ENCODE results near the gene NELFCD.
"Not testable (repeated sequence)": the region's sequence is repeated elsewhere in the genome, so short reads cannot be mapped to it uniquely, and the experiment has no call there.

Gene NELFCD

GRCh38 chr20:59008715-59009336 is 27.8 kb downstream of the NELFCD start:
- Histone ChIP-seq H3K9ac (ENCODE audit: low read length) (no peak overlapping the region), H3K4me3 (ENCODE audit: low read length) (no peak overlapping the region), H3K36me3 (ENCODE audit: control insufficient read depth, insufficient read depth, low read length) (peaks cover 1% of the 10 kb centered on the region), H3K4me1 (ENCODE audit: control insufficient read depth, insufficient read depth, low read length) (peaks cover 12% of the 10 kb centered on the region), H3K27ac (ENCODE audit: low read depth, low read length) (no peak overlapping the region), H3K27me3 (ENCODE audit: control insufficient read depth, insufficient read depth, low read length) (no peaks in the 10 kb centered on the region)

GRCh38 chr20:59010321-59010994 is 29.4 kb downstream of the NELFCD start:
- Histone ChIP-seq H3K4me1 (ENCODE audit: control insufficient read depth, insufficient read depth, low read length) (peaks cover 8% of the 10 kb centered on the region), H3K4me3 (ENCODE audit: low read length) (no peak overlapping the region), H3K27me3 (ENCODE audit: control insufficient read depth, insufficient read depth, low read length) (no peaks in the 10 kb centered on the region), H3K9ac (ENCODE audit: low read length) (no peak overlapping the region), H3K27ac (ENCODE audit: low read depth, low read length) (no peak overlapping the region), H3K36me3 (ENCODE audit: control insufficient read depth, insufficient read depth, low read length) (no peaks in the 10 kb centered on the region)

- H3K4me1 ChIP-seq (ENCODE audit: control insufficient read depth, insufficient read depth, low read length), result peaks cover 1% of the 10 kb centered on the region
- H3K27ac ChIP-seq (ENCODE audit: low read depth, low read length), result no peak overlapping the region
- H3K36me3 ChIP-seq (ENCODE audit: control insufficient read depth, insufficient read depth, low read length), result no peaks in the 10 kb centered on the region
- H3K27me3 ChIP-seq (ENCODE audit: control insufficient read depth, insufficient read depth, low read length), result no peaks in the 10 kb centered on the region
- H3K4me3 ChIP-seq (ENCODE audit: low read length), result no peak overlapping the region
- no peak overlapping the region for H3K9ac ChIP-seq (ENCODE audit: low read length)
Observed at GRCh38 chr20:59010995-59011873, 30.2 kb downstream of the NELFCD start.

GRCh38 chr20:59011874-59012157 is 30.8 kb downstream of the NELFCD start:
- H3K9ac ChIP-seq (ENCODE audit: low read length); H3K36me3 ChIP-seq (ENCODE audit: control insufficient read depth, insufficient read depth, low read length); H3K27ac ChIP-seq (ENCODE audit: low read depth, low read length); H3K4me1 ChIP-seq (ENCODE audit: control insufficient read depth, insufficient read depth, low read length); H3K4me3 ChIP-seq (ENCODE audit: low read length); H3K27me3 ChIP-seq (ENCODE audit: control insufficient read depth, insufficient read depth, low read length): not testable (repeated sequence)

- H3K9ac ChIP-seq (ENCODE audit: low read length), result no peak overlapping the region
- no peak overlapping the region for H3K27ac ChIP-seq (ENCODE audit: low read depth, low read length)
- H3K4me1 ChIP-seq (ENCODE audit: control insufficient read depth, insufficient read depth, low read length), result no peaks in the 10 kb centered on the region
- no peaks in the 10 kb centered on the region for H3K27me3 ChIP-seq (ENCODE audit: control insufficient read depth, insufficient read depth, low read length)
- no peak overlapping the region for H3K4me3 ChIP-seq (ENCODE audit: low read length)
- no peaks in the 10 kb centered on the region for H3K36me3 ChIP-seq (ENCODE audit: control insufficient read depth, insufficient read depth, low read length)
Observed at GRCh38 chr20:59013031-59013951, 32.2 kb downstream of the NELFCD start.

GRCh38 chr20:59013959-59014608 is 33.0 kb downstream of the NELFCD start:
- H3K4me1 ChIP-seq (ENCODE audit: control insufficient read depth, insufficient read depth, low read length), result no peaks in the 10 kb centered on the region
- no peak overlapping the region for H3K27ac ChIP-seq (ENCODE audit: low read depth, low read length)

GRCh38 chr20:59014680-59015389 is 33.8 kb downstream of the NELFCD start:
- Histone ChIP-seq H3K9ac (ENCODE audit: low read length) (no peak overlapping the region), H3K27ac (ENCODE audit: low read depth, low read length) (no peak overlapping the region), H3K27me3 (ENCODE audit: control insufficient read depth, insufficient read depth, low read length) (no peaks in the 10 kb centered on the region), H3K4me1 (ENCODE audit: control insufficient read depth, insufficient read depth, low read length) (no peaks in the 10 kb centered on the region), H3K36me3 (ENCODE audit: control insufficient read depth, insufficient read depth, low read length) (no peaks in the 10 kb centered on the region), H3K4me3 (ENCODE audit: low read length) (no peak overlapping the region)

More at GRCh38 chr20:59013959-59014608, 33.0 kb downstream of the NELFCD start:
- Histone ChIP-seq H3K9ac (ENCODE audit: low read length) (no peak overlapping the region), H3K27me3 (ENCODE audit: control insufficient read depth, insufficient read depth, low read length) (no peaks in the 10 kb centered on the region), H3K36me3 (ENCODE audit: control insufficient read depth, insufficient read depth, low read length) (no peaks in the 10 kb centered on the region), H3K4me3 (ENCODE audit: low read length) (no peak overlapping the region)

- H3K4me1 ChIP-seq (ENCODE audit: control insufficient read depth, insufficient read depth, low read length), result no peaks in the 10 kb centered on the region
- no peak overlapping the region for H3K27ac ChIP-seq (ENCODE audit: low read depth, low read length)
Observed at GRCh38 chr20:59015411-59015810, 34.4 kb downstream of the NELFCD start.

GRCh38 chr20:59015812-59016711 is 35.0 kb downstream of the NELFCD start:
- no peaks in the 10 kb centered on the region for H3K27me3 ChIP-seq (ENCODE audit: control insufficient read depth, insufficient read depth, low read length)
- no peaks in the 10 kb centered on the region for H3K36me3 ChIP-seq (ENCODE audit: control insufficient read depth, insufficient read depth, low read length)
- H3K4me3 ChIP-seq (ENCODE audit: low read length), result no peak overlapping the region
- H3K9ac ChIP-seq (ENCODE audit: low read length), result no peak overlapping the region
- H3K4me1 ChIP-seq (ENCODE audit: control insufficient read depth, insufficient read depth, low read length), result no peaks in the 10 kb centered on the region
- no peak overlapping the region for H3K27ac ChIP-seq (ENCODE audit: low read depth, low read length)

More at GRCh38 chr20:59015411-59015810, 34.4 kb downstream of the NELFCD start:
- no peaks in the 10 kb centered on the region for H3K27me3 ChIP-seq (ENCODE audit: control insufficient read depth, insufficient read depth, low read length)
- H3K36me3 ChIP-seq (ENCODE audit: control insufficient read depth, insufficient read depth, low read length), result no peaks in the 10 kb centered on the region
- H3K4me3 ChIP-seq (ENCODE audit: low read length), result no peak overlapping the region
- no peak overlapping the region for H3K9ac ChIP-seq (ENCODE audit: low read length)

GRCh38 chr20:59016795-59017492 is 35.9 kb downstream of the NELFCD start:
- Histone ChIP-seq H3K4me1 (ENCODE audit: control insufficient read depth, insufficient read depth, low read length) (no peaks in the 10 kb centered on the region), H3K27ac (ENCODE audit: low read depth, low read length) (no peak overlapping the region), H3K9ac (ENCODE audit: low read length) (no peak overlapping the region), H3K4me3 (ENCODE audit: low read length) (no peak overlapping the region), H3K27me3 (ENCODE audit: control insufficient read depth, insufficient read depth, low read length) (no peaks in the 10 kb centered on the region), H3K36me3 (ENCODE audit: control insufficient read depth, insufficient read depth, low read length) (no peaks in the 10 kb centered on the region)
